Activated CD8-positive, alpha-beta memory T cell treated with anti-CD3 and anti-CD28 coated beads, Interleukin-2, amount 10 ng/mL, durations not matched to agents 7 days and 5 days (primary cell): ENCODE measurements around the gene DCLRE1B. TPM values are rescaled to one million over a fixed set of nuclear protein-coding genes. Genes with fewer than 3 reads are reported as not detected.
A peak's percentile ranks its signal among the peaks of the same experiment; 100 is the strongest.

Source experiments
- ATAC-seq: fragments of 150-1000 bp; cut with Tn5 transposase; one replicate; pipeline ENCODE4 v1.10.0; 2021; ENCODE audit warnings: moderate library complexity
- CTCF ChIA-PET: fragments of 350-600 bp; sonication (Branson Sonifier 250); formaldehyde crosslinking; loops from one replicate; lab custom pipeline; 2021; ENCODE audit warnings: antibody characterized with exemption; lab: Charles Lee
- DNase-seq: peaks from one replicate; pipeline ENCODE4 v3.0.0-alpha.2; 2020
- H3K27ac Mint-ChIP-seq: one replicate; pipeline ENCODE4 v1.8.0; 2021; ENCODE audit warnings: mild to moderate bottlenecking, mixed read lengths
- H3K27me3 Mint-ChIP-seq: one replicate; pipeline ENCODE4 v1.8.0; 2021; ENCODE audit warnings: mixed read lengths
- H3K36me3 Mint-ChIP-seq: one replicate; pipeline ENCODE4 v1.8.0; 2021; ENCODE audit warnings: mild to moderate bottlenecking, mixed read lengths
- H3K4me1 Mint-ChIP-seq: one replicate; pipeline ENCODE4 v1.8.0; 2021; ENCODE audit warnings: mixed read lengths
- H3K4me3 Mint-ChIP-seq: one replicate; pipeline ENCODE4 v1.8.0; 2021; ENCODE audit warnings: mild to moderate bottlenecking, moderate library complexity, mixed read lengths
- H3K9me3 Mint-ChIP-seq: one replicate; pipeline ENCODE4 v1.8.0; 2022; ENCODE audit warnings: low read depth, mixed read lengths
- total RNA-seq, 2 experiments: library from RNA; stranded (reverse); gene quantifications; one replicate each; pipeline ENCODE4 v1.2.3, GENCODE V29; 2021

DCLRE1B gene
- total RNA-seq, 2 experiments from 2014 or later, result 19.5 to 21.1 TPM

DNA sequence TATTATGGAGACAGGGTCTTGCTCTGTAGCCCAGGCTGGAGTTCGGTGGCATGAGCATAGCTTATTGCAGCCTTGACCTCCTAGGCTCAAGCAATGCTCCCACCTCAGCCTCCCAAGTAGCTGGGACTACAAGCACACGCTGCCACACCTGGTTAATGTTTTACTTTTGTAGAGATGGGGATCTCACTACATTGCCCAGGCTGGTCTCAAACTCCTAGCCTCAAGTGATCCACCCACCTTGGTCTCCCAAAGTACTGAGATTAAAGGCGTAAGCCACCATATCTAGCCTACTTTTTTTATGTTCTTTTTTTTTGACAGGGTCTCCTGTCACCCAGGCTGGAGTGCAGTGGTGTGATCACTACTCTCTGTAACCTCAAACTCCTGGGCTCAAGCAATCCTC, 11.9 kb upstream of the DCLRE1B start:
- no peaks in the 10 kb centered on the region for H3K27me3 Mint-ChIP-seq
- DNase-seq (no peak), ATAC-seq (no peak)
- no peaks in the 10 kb centered on the region for H3K9me3 Mint-ChIP-seq
- H3K4me3 Mint-ChIP-seq, result no peak overlapping the region
- peaks cover 7% of the 10 kb centered on the region for H3K4me1 Mint-ChIP-seq
- no peak overlapping the region for H3K27ac Mint-ChIP-seq
- CTCF ChIA-PET, result interaction anchor here (1.6 to 1.9 kb wide), 2 partner anchors 11 to 58 kb away, joined by 5 to 7 read pairs; no protein-coding TSS in a partner anchor
- H3K36me3 Mint-ChIP-seq, result peaks cover 45% of the 10 kb centered on the region

DNA sequence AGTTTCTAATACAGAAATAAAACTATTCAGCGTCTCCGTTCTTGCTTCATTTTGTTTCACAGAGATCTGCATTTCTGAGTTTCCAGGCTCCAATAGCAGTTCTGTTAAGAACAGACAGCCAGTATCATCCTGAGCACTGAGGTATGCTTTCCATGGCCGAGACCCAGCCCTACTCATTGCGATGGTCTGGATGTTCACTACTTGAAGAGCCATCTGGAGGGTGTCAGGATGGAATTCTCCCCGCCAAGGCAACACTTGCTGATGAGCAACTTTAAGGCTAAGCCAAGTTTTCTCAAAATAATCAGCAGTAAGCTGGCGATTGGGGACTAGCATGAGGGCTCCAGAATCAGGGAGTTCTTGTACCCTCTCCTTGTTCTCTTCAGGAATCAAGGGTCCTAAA, 10.0 kb upstream of the DCLRE1B start:
- Mint-ChIP-seq H3K9me3 (no peaks in the 10 kb centered on the region), H3K27ac (no peak overlapping the region), H3K4me1 (peaks cover 21% of the 10 kb centered on the region), H3K27me3 (no peaks in the 10 kb centered on the region), H3K36me3 (peaks cover 62% of the 10 kb centered on the region), H3K4me3 (no peak overlapping the region)
- DNase-seq, result no peak
- ATAC-seq, result no peak
- CTCF ChIA-PET, result interaction anchor here (2.6 kb wide), 1 partner anchor 13 kb away, joined by 9 read pairs; no protein-coding TSS in a partner anchor

DNA sequence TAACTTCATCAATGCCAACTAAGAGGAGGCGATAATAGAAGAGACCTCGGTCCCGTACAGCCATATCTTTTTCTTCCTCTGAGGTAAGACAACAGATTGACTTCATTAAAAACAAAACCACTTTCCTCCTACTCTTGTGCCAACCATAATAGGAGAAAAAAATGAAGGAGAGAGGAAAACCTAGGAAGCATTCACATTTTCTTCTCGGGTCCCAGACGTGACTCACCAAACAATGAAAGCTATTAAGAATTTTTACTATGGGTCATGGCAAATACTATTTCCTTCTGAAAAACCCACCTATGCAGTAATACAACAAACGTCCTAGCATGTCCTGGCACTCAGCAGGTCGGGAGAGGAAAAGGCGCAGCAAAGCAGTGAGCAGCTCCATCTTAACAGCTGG, 9.2 kb upstream of the DCLRE1B start:
- no peak overlapping the region for H3K27ac Mint-ChIP-seq
- CTCF ChIA-PET, result interaction anchor here (2.1 to 2.6 kb wide), 2 partner anchors 14 to 27 kb away, joined by 6 to 9 read pairs; no protein-coding TSS in a partner anchor
- peaks cover 29% of the 10 kb centered on the region for H3K4me1 Mint-ChIP-seq
- no peak for ATAC-seq
- no peak overlapping the region for H3K4me3 Mint-ChIP-seq
- no peaks in the 10 kb centered on the region for H3K27me3 Mint-ChIP-seq
- H3K9me3 Mint-ChIP-seq, result no peaks in the 10 kb centered on the region
- no peak for DNase-seq
- H3K36me3 Mint-ChIP-seq, result peaks cover 66% of the 10 kb centered on the region

DNA sequence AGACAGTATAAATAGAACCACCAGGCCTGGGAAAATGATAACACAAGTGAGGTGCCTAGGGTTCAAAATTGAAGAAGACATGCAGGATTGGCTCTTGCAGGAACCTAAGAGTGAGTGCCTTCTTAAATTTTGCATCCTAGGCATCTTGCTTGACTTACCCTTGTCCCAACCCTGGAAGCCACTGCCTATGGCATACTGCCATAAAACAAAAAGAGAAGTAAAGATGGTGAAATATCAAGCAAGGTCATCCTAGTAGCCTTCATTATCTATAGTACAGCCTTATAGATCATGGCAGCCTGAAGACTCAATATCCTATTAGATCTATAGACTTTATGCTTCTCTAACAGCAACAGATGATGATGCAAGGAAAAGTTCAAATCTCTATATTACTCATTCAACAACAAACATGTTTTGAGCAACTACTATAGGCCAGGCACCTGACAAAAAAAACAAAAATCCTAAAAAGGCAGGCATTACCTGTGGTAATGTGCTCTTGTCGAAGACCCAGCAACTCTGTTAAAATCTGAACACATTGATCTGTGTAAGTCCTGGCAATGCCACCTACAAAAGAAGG, 6.8 kb upstream of the DCLRE1B start:
- H3K36me3 Mint-ChIP-seq, result peaks cover 80% of the 10 kb centered on the region
- ATAC-seq, result no peak
- no peaks in the 10 kb centered on the region for H3K9me3 Mint-ChIP-seq
- H3K27ac Mint-ChIP-seq, result peak overlapping the region; percentile 21
- H3K4me3 Mint-ChIP-seq, result no peak overlapping the region
- peaks cover 53% of the 10 kb centered on the region for H3K4me1 Mint-ChIP-seq
- CTCF ChIA-PET, result interaction anchor here (1.0 kb wide), 2 partner anchors 28 to 39 kb away, joined by 3 read pairs; no protein-coding TSS in a partner anchor
- no peak for DNase-seq
- H3K27me3 Mint-ChIP-seq, result no peaks in the 10 kb centered on the region

DNA sequence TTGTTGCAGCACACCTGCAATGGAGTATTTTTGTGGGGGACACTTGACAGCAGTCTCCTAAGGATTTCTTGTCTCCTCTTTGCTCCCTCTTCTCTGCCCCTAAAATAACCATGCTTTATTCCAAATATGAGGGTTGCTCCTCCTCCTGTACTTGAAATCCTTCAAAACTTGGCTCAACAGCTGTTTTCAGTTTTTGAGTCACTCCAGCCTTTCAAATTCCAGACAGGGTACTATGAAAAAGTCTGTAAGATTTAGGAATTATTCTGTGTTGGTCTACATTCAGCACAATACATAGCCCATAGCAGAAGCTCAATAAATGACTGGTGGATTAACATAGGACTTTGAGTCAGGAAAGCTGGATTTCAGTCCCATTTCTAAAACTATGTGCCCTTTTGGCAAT, 6.0 kb upstream of the DCLRE1B start:
- Mint-ChIP-seq H3K36me3 (peaks cover 79% of the 10 kb centered on the region), H3K27me3 (no peaks in the 10 kb centered on the region), H3K4me1 (peaks cover 55% of the 10 kb centered on the region), H3K4me3 (no peak overlapping the region), H3K27ac (no peak overlapping the region), H3K9me3 (no peaks in the 10 kb centered on the region)
- no peak for ATAC-seq
- CTCF ChIA-PET, result interaction anchor here (1.0 kb wide), 2 partner anchors 29 to 40 kb away, joined by 3 read pairs; no protein-coding TSS in a partner anchor
- no peak for DNase-seq

DNA sequence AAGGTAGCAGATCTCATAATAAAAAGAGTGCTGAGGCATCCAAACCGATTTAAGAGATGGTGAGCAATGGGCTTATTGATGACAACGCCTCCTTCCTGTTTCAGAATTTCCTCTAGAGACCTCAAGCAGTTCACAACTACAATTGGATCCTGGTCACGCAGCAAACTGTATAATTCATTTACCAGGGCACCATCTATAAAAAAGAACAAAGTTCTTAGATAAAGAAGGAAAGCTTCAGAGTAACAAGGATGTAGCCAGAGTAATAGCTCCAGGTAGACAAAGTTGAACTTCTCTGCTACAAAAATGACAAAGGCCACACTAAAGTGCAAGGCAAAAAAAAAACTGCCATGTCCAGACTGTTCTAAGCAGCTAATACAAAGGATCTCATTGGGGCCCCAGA, 3.9 kb upstream of the DCLRE1B start:
- Mint-ChIP-seq H3K9me3 (no peaks in the 10 kb centered on the region), H3K27ac (peak overlapping the region; percentile 84), H3K4me3 (peak overlapping the region; percentile 25), H3K27me3 (no peaks in the 10 kb centered on the region), H3K36me3 (peaks cover 64% of the 10 kb centered on the region), H3K4me1 (peaks cover 59% of the 10 kb centered on the region)
- CTCF ChIA-PET, result interaction anchor here (1.1 to 6.2 kb wide), 3 partner anchors 31 to 66 kb away, joined by 3 to 50 read pairs (median 12); no protein-coding TSS in a partner anchor
- DNase-seq, result no peak
- no peak for ATAC-seq

DNA sequence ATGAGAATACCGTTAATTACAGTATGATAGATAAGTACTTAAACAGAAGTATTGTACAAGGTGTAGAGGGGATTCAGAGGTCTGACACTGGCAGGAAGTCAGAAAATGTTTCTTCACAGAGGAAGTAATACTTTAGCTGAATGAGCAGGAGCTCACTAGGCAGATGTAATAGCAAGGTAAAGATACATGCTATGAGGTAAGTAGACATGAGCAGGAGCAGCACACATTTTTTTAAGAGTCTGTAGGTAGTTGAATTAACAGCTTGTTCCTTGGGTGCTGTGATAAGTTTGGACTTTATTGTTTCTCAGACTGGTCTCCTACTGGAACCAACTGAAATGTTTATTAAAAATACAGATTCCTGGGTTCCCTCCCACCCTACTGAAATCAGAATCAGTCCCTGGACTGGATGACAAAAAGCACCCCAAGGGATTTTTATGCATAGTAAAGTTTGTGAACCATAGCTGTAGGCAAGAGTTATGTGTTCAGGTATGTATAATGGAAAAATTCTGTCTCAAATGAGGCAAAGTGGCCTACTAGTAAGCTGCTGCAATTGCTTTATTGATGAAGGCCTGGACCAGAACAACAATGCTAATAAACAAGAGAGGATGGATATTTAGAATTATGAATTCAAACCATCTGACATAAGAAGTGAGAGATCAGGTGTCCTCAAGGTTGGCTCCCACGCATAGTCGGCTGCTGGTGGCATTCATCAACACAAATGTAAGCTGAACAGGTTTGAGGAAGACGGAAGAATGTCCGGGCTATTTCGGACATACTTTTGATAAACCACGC, 1.4 kb upstream of the DCLRE1B start:
- Mint-ChIP-seq H3K4me1 (peaks cover 66% of the 10 kb centered on the region), H3K36me3 (peaks cover 57% of the 10 kb centered on the region), H3K4me3 (peak overlapping the region; percentile 97), H3K27me3 (no peaks in the 10 kb centered on the region), H3K9me3 (no peaks in the 10 kb centered on the region), H3K27ac (peak overlapping the region; percentile 89)
- no peak for DNase-seq
- CTCF ChIA-PET, result interaction anchor here (0.8 to 6.3 kb wide), 16 partner anchors 19 to 1188 kb away, joined by 3 to 60 read pairs (median 4); partner anchors contain the start of genes HIPK1 and PPM1J
- ATAC-seq, result no peak

DNA sequence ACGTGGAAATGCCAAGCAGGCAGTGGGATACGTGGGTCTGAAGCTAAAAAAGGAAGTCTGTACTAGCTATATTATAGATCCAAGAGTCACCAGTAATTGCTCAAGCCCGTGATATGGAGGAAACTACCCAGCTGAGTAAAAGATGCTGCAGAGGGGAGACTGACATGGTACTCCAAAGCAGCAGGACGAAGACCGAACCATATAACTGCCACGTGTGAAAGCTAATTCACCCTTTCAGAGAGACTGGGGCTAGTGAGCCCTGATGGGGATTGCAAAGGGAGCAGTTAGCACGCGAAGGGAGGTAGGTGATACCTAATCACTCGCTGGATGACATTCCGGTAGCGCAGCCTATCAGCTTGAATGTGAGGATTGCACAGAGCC, 843 bp upstream of the DCLRE1B start:
- H3K27me3 Mint-ChIP-seq, result no peaks in the 10 kb centered on the region
- no peaks in the 10 kb centered on the region for H3K9me3 Mint-ChIP-seq
- ATAC-seq (no peak), DNase-seq (no peak)
- H3K4me3 Mint-ChIP-seq, result peak overlapping the region; percentile 97
- peaks cover 65% of the 10 kb centered on the region for H3K4me1 Mint-ChIP-seq
- peak overlapping the region; percentile 89 for H3K27ac Mint-ChIP-seq
- H3K36me3 Mint-ChIP-seq, result peaks cover 55% of the 10 kb centered on the region
- CTCF ChIA-PET, result interaction anchor here (0.8 to 6.3 kb wide), 15 partner anchors 20 to 1189 kb away, joined by 3 to 60 read pairs (median 5); partner anchors contain the start of genes HIPK1 and PPM1J

DNA sequence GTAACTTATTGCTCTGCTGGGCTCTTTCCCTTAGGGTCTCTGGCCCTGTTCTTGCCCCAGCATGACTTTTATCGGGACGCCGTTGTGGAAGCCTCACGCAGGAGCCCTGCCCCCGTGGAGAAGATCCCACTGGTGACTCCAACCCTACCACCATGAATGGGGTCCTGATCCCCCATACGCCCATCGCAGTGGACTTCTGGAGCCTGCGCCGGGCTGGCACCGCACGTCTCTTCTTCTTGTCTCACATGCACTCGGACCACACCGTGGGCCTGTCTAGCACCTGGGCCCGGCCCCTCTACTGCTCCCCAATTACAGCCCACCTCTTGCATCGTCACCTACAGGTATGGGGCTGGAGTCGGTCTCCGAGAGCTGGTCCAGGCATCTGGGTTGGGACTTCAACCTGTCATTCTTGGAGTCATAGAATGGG, 322 bp downstream of the DCLRE1B start:
- peaks cover 55% of the 10 kb centered on the region for H3K4me1 Mint-ChIP-seq
- DNase-seq, result peak; percentile 67

DNA sequence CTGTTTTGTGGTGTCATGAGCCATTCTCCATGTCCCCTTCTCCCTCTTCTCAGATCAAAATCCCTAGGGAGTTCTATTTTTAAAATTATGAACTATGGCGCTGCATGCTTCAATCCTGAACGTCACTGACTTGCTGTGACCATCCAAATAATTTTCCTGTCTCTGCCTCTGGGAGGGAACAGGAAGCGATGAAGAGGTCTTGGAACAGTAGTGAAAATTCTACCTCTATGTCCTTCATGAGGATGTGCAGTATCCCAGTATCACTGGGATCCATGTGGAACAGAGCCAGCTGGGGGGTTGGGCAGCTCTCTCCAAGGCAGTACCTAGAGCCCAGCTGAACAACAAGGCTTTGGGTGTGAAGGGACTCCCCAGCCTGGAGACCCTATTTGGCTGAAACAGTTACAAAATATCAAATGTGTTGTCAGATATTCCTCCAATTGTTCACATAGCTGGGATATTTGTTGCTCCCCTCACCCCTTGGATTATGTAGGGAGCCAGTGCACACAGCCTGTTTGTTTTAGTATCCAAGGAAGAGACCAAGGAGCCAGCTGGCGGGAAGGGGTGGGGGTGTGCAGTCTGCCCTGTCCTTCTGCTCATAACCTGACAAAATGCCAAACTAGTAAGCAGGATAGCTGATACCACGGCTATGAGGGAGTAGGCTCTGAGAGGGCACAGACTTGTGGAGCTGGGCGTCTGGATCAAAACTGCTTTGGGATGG, 7.6 kb downstream of the DCLRE1B start:
- Mint-ChIP-seq H3K4me1 (peaks cover 16% of the 10 kb centered on the region), H3K27ac (no peak overlapping the region), H3K4me3 (no peak overlapping the region), H3K36me3 (peaks cover 46% of the 10 kb centered on the region), H3K9me3 (no peaks in the 10 kb centered on the region), H3K27me3 (no peaks in the 10 kb centered on the region)
- CTCF ChIA-PET, result interaction anchor here (0.8 to 0.9 kb wide), 2 partner anchors 15 to 18 kb away, joined by 3 read pairs; no protein-coding TSS in a partner anchor
- ATAC-seq, result no peak
- DNase-seq, result no peak

More for the DNA sequence above, 322 bp downstream of the DCLRE1B start:
- peak; percentile 3 for ATAC-seq
- H3K27me3 Mint-ChIP-seq, result no peaks in the 10 kb centered on the region
- H3K27ac Mint-ChIP-seq, result peak overlapping the region; percentile 89
- H3K36me3 Mint-ChIP-seq, result peaks cover 53% of the 10 kb centered on the region
- peak overlapping the region; percentile 97 for H3K4me3 Mint-ChIP-seq
- CTCF ChIA-PET, result interaction anchor here (0.8 to 6.3 kb wide), 7 partner anchors 22 to 73 kb away, joined by 3 to 60 read pairs (median 6); partner anchors contain the start of gene HIPK1
- H3K9me3 Mint-ChIP-seq, result no peaks in the 10 kb centered on the region

DNA sequence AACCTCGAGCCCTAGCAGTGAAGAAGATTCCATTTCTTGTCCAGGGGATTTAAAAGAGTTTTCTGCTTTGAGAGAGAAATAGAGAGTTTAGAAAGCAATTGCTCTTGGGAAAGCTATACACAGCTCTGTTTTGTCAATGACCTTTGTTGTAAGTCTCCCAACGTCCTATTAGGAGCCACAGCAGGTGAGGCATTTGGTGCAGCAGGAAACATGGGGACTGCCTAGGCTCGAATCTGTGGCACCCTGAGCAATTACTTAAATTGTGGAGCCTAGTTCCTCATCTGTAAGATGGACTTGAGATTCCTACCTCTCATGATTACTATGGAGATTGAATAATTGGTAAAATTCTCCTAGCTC, 8.2 kb downstream of the DCLRE1B start:
- Mint-ChIP-seq H3K9me3 (no peaks in the 10 kb centered on the region), H3K27ac (no peak overlapping the region), H3K4me3 (no peak overlapping the region), H3K4me1 (peaks cover 15% of the 10 kb centered on the region), H3K36me3 (peaks cover 41% of the 10 kb centered on the region), H3K27me3 (no peaks in the 10 kb centered on the region)
- ATAC-seq (no peak), DNase-seq (no peak)
- CTCF ChIA-PET, result interaction anchor here (0.8 to 0.9 kb wide), 2 partner anchors 14 to 17 kb away, joined by 3 read pairs; no protein-coding TSS in a partner anchor

DNA sequence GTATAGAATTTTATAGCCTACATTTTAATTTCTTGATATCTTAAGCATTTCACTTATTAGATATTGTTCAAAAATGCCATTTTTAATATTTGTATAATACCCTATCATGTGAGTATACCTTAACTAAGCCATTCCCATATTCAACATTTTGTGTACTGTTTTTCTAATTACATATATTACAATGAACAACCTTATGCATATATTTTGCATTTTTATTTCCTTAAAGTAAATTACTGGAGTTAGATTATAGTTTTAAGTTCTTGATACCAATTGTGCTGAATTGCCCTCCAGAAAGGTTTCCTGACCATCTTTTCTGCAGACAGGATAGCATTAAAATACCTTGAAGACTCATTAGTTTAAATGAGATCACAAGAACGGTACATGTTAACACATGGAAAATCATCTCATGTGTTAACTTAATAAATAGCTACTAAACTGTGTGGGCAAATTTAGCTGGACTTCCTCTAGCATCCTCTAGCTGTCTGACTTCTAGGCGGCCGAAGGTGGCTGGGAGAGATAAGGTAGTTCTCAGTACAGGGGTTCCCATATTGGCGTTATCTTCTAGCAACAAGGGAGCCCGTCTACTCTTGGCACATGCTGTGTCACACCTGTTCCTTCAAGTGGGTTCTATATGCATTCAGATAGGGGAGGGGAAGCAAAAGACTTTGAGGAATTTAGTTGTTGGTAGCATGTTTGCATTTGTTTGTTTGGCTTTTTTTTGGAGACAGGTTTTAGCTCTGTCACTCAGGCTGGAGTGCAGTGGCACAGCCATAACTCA, 8.9 kb downstream of the DCLRE1B start:
- Mint-ChIP-seq H3K4me1 (peaks cover 10% of the 10 kb centered on the region), H3K36me3 (peaks cover 35% of the 10 kb centered on the region), H3K27ac (no peak overlapping the region), H3K9me3 (no peaks in the 10 kb centered on the region), H3K27me3 (no peaks in the 10 kb centered on the region), H3K4me3 (no peak overlapping the region)
- DNase-seq, result no peak
- no peak for ATAC-seq
- CTCF ChIA-PET, result interaction anchor here (0.8 kb wide), 1 partner anchor 14 kb away, joined by 3 read pairs; no protein-coding TSS in a partner anchor
